GM12873 (cell line): ENCODE measurements around the gene TRAF3IP3.

Experiments
- TF ChIP-seq, protein P1 (sequence below): IDR thresholded peaks from 2 replicates; pipeline ENCODE4 v1.5.1; 2012; ENCODE audit warnings: low read depth, mild to moderate bottlenecking, moderate library complexity, low read length, control low read depth; ENCODE audit not compliant: insufficient read depth; ENCODE audit errors: missing control alignments

TRAF3IP3 gene

GRCh38 chr1:209820986-209821385, 65.1 kb downstream of the TRAF3IP3 start:
- TF ChIP-seq, protein P1, sequence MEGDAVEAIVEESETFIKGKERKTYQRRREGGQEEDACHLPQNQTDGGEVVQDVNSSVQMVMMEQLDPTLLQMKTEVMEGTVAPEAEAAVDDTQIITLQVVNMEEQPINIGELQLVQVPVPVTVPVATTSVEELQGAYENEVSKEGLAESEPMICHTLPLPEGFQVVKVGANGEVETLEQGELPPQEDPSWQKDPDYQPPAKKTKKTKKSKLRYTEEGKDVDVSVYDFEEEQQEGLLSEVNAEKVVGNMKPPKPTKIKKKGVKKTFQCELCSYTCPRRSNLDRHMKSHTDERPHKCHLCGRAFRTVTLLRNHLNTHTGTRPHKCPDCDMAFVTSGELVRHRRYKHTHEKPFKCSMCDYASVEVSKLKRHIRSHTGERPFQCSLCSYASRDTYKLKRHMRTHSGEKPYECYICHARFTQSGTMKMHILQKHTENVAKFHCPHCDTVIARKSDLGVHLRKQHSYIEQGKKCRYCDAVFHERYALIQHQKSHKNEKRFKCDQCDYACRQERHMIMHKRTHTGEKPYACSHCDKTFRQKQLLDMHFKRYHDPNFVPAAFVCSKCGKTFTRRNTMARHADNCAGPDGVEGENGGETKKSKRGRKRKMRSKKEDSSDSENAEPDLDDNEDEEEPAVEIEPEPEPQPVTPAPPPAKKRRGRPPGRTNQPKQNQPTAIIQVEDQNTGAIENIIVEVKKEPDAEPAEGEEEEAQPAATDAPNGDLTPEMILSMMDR = no peak

- TF ChIP-seq, protein P1 = no peak
These were observed 66.9 kb downstream of the TRAF3IP3 start for GRCh38 chr1:209822706-209823105.

GRCh38 chr1:209823143-209824041, 67.5 kb downstream of the TRAF3IP3 start:
- TF ChIP-seq, protein P1 = peak; percentile 70

DNA sequence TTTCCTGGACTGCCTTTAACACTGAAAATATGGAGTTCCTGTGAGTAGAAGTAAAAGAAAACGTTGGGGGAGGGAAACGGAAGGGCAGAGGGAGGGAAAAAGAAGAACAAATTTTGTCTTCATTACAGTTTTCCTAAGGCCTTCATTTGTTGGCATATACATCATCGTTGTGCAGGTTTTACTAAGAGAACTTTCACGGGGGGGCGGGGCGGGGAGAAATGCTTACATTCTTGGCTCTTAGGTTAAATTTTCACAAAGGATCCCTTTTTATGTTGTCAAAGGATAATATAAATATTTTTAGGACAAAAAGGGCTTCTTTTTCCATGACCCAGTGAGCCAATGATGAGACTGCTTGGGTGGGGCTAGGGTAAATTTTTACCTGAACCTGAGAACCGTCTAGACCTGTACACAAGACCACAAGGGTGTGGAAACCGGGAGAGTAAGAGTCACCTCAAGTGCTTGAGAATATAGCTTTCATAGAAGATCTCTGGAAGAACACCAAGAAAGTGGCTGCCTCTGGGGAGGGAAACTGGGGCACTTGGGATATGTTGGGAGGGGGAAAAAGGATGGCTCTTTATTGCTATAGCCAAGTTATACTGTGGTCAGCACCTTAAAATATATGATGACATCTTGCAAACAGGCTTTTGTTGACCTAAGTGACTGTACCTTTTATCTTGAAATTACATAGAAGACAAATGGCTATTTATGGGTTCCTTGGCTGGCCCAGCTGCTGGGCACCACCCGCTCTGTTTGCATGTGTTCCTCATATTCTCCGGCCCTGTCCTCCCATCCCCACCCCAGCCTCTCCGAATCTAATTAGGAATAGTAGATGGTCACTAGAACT, 70.0 kb downstream of the TRAF3IP3 start:
- TF ChIP-seq, protein P1 = no peak

- TF ChIP-seq, protein P1 = peak; percentile 78
These were observed 71.8 kb downstream of the TRAF3IP3 start, which contains the start of gene UTP25 for GRCh38 chr1:209827384-209828262. Gene UTP25 (plus strand): TSS chr1:209827972. CDS start chr1:209828064, 92 bp downstream.

DNA sequence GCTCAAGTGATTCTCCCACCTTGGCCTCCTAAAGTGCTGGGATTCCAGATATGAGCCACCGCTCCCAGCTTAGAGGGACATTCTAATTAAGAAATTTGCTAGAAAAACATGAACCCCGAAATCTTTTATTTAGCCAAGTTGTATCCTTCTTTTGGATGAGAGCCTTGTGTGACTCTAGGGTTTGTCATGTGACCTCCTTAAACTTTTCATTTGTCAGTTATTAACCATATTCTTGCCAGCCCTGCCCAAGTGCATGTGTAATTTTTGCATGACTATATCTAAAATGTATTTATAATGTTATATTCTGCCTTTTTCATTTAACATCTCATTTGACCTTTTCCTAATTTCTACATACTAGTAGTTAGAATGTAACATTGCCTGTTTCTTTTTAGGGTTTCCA, 73.9 kb downstream of the TRAF3IP3 start:
- TF ChIP-seq, protein P1 = no peak

DNA sequence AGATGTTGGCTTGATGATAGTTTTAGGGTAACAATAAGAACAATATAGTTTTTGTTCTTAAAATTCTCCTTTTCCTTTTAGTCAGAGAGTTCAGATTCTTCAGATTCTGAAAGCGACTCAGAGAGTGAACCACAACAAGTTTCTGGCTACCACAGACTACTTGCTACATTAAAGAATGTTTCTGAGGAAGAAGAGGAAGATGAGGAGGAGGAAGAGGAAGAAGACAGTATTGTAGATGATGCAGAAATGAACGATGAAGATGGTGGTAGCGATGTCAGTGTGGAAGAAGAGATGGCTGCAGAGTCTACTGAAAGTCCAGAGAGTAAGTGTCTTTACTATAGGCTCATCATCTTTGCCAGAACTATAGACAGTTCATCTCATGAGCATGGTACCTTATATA, 74.9 kb downstream of the TRAF3IP3 start:
- TF ChIP-seq, protein P1 = no peak
